NB4 (cell line): ENCODE measurements around the gene MSRB3.
"Not testable (repeated sequence)": the region's sequence is repeated elsewhere in the genome, so short reads cannot be mapped to it uniquely, and the experiment has no call there.

Experiments
- DNase-seq: peaks from one replicate; pipeline ENCODE4 v3.0.0; 2010; ENCODE audit warnings: low read depth
- H3K4me3 ChIP-seq: one replicate; pipeline ENCODE4 v1.5.1; 2011; ENCODE audit warnings: mild to moderate bottlenecking, low read depth, low read length, moderate library complexity
- MYC ChIP-seq: IDR thresholded peaks from 2 replicates; pipeline ENCODE4 v1.6.1; 2011; ENCODE audit warnings: low read depth, low read length
- POLR2A ChIP-seq: IDR thresholded peaks from 2 replicates; pipeline ENCODE4 v1.6.1; 2011; ENCODE audit warnings: mild to moderate bottlenecking; ENCODE audit not compliant: insufficient read length; ENCODE audit errors: extremely low read depth
- TF ChIP-seq, protein P1 (sequence below): IDR thresholded peaks from one replicate; pipeline ENCODE4 v1.5.1; 2012; ENCODE audit warnings: low read depth, low read length
- TF ChIP-seq, protein P2 (sequence below): IDR thresholded peaks from 2 replicates; pipeline ENCODE4 v1.6.1; 2011; ENCODE audit warnings: low read depth, low read length

Gene MSRB3

DNA sequence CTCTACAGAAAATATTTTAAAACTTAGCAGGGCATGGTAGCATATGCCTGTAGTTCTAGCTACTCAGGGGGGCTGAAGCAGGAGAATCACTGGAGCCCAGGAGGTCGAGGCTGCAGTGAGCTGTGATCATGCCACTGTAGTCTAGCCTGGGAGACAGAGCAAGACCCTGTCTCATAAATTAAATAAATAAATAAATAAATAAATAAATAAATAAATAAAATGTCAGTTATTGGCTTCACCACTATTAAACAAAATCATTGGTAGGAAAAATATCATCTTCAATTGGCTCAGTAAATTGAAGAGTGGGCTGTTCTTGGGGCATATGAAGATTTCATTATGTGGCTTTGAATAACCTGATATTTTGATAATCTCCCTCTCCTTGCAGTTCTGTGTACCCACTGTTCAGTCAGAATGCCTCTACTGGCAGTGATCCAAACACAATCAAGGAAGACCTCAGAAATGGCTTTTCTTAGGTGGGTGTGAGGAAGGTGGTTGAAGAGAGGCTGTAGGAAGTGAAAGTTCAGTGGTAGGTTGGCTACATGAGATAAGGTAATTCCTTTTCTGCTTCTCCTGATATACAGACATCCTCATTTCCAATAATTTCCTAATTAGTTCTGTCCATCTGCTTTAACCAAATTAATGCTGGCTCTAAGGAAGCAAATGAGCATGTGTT, 175.8 kb downstream of the MSRB3 start:
- TF ChIP-seq, protein P1, sequence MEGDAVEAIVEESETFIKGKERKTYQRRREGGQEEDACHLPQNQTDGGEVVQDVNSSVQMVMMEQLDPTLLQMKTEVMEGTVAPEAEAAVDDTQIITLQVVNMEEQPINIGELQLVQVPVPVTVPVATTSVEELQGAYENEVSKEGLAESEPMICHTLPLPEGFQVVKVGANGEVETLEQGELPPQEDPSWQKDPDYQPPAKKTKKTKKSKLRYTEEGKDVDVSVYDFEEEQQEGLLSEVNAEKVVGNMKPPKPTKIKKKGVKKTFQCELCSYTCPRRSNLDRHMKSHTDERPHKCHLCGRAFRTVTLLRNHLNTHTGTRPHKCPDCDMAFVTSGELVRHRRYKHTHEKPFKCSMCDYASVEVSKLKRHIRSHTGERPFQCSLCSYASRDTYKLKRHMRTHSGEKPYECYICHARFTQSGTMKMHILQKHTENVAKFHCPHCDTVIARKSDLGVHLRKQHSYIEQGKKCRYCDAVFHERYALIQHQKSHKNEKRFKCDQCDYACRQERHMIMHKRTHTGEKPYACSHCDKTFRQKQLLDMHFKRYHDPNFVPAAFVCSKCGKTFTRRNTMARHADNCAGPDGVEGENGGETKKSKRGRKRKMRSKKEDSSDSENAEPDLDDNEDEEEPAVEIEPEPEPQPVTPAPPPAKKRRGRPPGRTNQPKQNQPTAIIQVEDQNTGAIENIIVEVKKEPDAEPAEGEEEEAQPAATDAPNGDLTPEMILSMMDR: no peak
- no peak for TF ChIP-seq POLR2A
- TF ChIP-seq MYC: no peak
- DNase-seq: no peak
- no peak overlapping the region for H3K4me3 ChIP-seq

DNA sequence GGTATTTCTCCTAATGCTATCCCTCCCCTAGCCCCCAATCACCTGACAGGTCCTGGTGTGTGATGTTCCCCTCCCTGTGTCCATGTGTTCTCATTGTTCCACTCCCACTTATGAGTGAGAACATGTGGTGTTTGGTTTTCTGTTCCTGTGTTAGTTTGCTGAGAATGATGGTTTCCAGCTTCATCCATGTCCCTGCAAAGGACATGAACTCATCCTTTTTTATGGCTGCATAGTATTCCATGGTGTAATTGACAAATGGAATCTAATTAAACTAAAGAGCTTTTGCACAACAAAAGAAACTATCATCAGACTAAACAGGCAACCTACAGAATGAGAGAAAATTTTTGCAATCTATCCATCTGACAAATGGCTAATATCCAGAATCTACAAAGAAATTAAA, 178.9 kb downstream of the MSRB3 start:
- not testable (repeated sequence) for DNase-seq, H3K4me3 ChIP-seq

DNA sequence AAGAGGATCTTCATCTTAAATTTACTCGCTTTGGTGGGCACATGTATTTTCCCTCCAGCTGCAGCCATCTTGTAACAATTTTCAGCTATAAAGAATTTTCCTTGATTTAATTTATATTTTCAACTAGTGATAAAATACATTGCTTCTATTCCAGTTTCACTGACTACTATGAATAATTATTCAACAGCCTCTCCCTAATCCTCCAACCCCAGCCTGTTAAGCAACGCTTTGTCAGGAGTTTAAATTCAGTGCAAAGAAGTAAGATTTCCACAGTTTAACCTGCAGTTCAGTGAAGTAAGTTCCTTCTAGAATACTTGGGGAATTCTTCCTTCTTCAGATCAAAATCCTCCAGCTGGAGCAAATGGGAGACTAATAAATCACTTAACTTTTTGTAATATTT, 180.2 kb downstream of the MSRB3 start:
- no peak for DNase-seq
- TF ChIP-seq, protein P1: no peak
- TF ChIP-seq, protein P2, sequence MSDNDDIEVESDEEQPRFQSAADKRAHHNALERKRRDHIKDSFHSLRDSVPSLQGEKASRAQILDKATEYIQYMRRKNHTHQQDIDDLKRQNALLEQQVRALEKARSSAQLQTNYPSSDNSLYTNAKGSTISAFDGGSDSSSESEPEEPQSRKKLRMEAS: no peak
- TF ChIP-seq POLR2A: no peak
- TF ChIP-seq MYC: no peak
- no peak overlapping the region for H3K4me3 ChIP-seq

DNA sequence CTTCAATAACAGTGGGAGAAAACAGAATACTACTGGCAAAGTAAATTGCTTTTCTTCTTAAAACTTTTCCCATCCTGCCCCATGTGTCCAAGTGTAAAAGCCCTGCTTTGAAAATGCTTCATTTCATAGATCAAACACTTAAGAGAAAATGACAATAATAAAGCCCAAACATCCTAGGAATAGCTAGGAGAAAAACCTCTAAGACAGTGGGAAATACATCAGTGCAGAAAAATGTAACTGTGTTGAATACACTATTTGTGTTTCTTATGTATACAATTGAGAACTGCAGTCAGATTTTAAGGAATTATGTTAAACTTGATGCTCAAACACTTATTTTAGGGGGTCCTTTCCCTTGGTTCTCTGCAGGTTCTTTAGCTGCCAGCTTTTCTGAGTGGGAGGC, 181.1 kb downstream of the MSRB3 start:
- no peak for DNase-seq
- TF ChIP-seq, protein P1: no peak
- TF ChIP-seq MYC (no peak), POLR2A (no peak)
- TF ChIP-seq, protein P2: no peak
- H3K4me3 ChIP-seq: no peak overlapping the region

DNA sequence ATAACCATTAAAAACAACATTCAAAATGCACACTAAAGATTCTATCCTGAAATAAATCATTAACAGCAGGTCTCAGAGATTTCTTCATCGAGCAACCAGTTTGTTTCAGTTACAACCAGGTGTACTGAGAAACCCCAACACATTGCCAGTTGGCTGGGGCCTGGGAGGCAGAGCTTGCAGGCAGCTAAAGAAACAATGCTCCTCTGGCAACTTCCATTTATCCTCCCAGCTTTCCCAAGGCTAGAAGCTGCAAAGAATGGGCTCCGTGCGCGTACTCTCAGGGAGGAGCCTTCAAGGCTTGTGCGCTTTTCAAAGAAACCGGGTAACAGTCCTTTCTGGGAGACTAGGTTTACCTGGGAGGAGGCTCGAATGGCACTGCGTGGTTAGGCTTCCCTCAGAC, 181.6 kb downstream of the MSRB3 start:
- no peak for DNase-seq

DNA sequence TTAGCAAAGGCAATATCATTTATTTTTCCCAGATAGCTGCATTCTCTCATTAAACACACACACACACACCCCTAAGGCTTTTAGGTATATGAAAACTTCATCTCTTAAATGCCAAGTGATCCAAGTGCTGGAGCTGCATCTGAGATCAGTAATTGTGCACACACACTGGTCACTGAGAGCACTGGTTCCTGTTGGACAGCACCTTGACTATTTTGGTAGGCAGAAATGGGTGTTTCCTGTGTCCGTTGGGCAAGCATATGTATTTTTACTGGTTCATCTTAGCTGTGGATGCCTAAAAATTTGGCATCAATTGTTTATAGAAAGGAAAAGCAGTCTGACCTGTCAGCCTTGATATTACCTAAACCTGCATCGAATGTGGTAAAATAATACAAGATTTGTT, 182.5 kb downstream of the MSRB3 start:
- no peak for DNase-seq
- TF ChIP-seq, protein P1: no peak
- no peak for TF ChIP-seq POLR2A
- TF ChIP-seq, protein P2: no peak
- no peak for TF ChIP-seq MYC
- H3K4me3 ChIP-seq: no peak overlapping the region

More for the DNA sequence above, 181.6 kb downstream of the MSRB3 start:
- no peak overlapping the region for H3K4me3 ChIP-seq
- no peak for TF ChIP-seq MYC
- TF ChIP-seq, protein P2: no peak
- TF ChIP-seq POLR2A: no peak
- TF ChIP-seq, protein P1: no peak
